A172 (cell line): ENCODE measurements around the gene CCNI2. TPM values are rescaled to one million over a fixed set of nuclear protein-coding genes. Genes with fewer than 3 reads are reported as not detected.
"Not testable (repeated sequence)": the region's sequence is repeated elsewhere in the genome, so short reads cannot be mapped to it uniquely, and the experiment has no call there.

Experiments used
- DNase-seq: peaks from one replicate; pipeline ENCODE4 v3.0.0-alpha.2; 2015; ENCODE audit warnings: low spot score
- total RNA-seq: library from RNA; depleted of rRNA; stranded (reverse); fragments of >200 nt; shearing (Covaris generic); gene quantifications from 2 replicates; pipeline ENCODE4 v1.2.3, GENCODE V29; 2014; rRNA removed

CCNI2 gene
- total RNA-seq, 1 experiment from 2014 or later, result not detected

- no peak for DNase-seq
These were observed 32.7 kb downstream of the CCNI2 start for GRCh38 chr5:132779961-132780360.

DNA sequence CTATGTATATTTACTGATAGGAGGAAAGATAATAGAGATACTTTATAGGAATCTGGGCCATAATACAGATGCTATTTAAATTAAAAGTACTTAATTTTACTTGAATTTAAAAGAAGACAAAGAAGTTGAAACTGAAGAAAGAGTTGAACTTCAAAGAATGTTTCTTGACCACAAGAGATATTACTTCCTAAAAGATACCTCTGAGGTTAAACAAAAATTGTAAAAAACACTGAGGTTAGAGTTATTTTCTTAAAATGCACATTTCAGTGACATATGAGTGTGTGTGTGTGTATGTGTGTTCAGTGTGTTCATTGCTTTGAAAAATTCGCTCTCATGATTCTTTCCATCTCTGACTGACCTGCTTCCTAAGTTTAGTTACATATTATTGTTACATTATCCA is 33.4 kb downstream of the CCNI2 start:
- no peak for DNase-seq

DNA sequence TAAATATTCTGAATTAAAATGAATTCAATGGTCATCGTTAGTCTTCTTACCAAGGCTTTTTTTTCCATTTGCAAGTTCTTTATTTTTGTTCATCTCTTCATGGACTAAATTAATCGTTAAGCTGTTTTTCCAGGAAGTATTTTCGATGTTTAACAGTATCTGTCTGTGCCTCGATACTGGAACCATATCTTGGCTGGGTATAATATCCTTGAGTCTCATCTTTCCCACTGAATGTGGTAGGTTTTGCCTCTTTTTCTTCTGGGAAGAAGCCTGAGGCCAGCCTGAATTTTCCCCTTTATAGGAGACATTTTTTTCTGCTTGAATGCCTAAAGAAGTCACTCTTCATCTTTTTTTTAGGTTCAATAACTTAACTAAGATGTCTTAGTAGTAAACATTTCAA is 33.8 kb downstream of the CCNI2 start:
- DNase-seq, result no peak

- peak; percentile 56 for DNase-seq
These were observed 34.9 kb downstream of the CCNI2 start for GRCh38 chr5:132782101-132782500.

DNA sequence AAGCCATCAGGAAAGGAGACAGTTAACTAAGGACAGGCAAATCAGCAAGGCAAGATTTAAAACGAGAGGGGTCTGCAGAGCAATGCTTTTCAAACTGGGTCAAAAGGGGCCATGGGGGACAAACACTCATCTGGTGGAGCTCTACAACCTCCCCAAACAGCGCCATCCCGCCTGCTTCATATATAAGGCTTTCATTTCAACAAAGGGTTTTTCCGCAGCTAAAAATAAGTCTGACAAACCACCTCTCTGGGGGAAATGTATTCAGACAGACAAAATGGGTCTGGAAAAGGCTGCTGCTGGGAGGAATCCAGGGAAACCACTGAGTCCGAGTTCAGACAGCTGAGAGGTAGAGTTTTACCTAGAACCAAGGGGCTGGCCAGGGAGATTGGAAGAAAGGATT is 38.1 kb downstream of the CCNI2 start:
- DNase-seq, result no peak

- no peak for DNase-seq
These were observed 38.6 kb downstream of the CCNI2 start for GRCh38 chr5:132785864-132786263.

GRCh38 chr5:132787076-132787475 is 39.9 kb downstream of the CCNI2 start:
- DNase-seq, result no peak

- no peak for DNase-seq
These were observed 41.3 kb downstream of the CCNI2 start for GRCh38 chr5:132788508-132788907.

DNA sequence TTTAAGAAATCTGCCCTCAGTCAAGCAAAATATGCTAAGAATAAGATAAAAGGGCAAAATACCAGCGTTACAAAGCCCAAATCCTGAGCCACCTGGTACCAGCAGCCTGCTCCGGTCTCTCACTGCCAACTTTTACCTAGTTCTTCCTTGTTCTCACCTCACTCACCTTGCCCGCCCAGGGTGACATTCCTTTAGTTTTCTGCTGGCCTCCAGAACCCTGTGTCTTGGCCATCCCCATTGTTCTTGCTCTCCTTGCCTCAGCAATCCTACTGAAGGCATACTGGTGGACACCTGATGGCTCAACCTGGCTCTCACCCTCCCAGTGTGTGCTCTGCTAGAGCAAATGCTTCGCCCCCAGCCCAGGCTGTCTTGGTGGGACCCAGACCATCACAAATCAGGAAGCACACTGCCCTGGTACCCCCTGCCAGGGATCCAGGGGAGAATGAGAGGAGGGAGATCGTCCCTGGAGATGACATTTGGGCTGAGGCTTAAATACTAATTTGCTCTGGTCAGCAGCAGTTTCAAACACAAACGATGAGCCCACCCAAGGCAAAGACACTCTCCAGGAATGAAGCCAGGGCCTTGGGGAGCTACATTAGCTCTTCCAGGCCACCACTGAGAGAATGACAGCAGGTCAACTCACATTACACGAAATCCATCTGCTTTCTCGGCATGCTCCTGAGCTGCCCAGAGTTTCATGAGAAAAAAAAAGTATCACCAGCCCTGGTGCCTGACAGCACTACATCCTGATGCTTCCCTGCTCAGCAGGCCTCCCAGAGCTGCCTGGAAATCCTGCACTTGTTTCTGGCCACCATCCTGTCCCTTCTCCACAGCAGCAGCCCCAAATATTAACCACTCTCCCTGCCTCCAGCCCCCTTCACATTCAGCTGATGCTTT is 42.0 kb downstream of the CCNI2 start:
- no peak for DNase-seq

- DNase-seq, result no peak
These were observed 43.1 kb downstream of the CCNI2 start for GRCh38 chr5:132790201-132790865.

DNA sequence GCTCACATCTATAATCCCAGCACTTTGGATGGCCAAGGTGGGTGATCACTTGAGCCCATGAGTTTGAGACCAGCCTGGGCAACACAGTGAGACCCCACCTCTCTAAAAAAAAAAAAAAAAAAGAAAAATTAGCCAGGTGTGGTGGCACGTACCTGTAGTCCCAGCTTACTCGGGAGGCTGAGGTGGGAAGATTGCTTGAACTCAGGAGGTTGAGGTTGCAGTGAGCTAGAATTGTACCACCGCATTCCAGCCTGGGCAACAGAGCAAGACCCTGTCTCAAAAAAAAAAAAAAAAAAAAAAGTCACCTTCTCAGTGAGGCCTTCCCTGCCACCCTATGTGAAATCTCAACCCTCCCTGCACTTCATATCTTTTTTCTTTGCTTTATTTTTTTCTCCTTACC is 43.8 kb downstream of the CCNI2 start:
- no peak for DNase-seq

GRCh38 chr5:132797651-132798050 is 50.4 kb downstream of the CCNI2 start:
- DNase-seq, result no peak

DNA sequence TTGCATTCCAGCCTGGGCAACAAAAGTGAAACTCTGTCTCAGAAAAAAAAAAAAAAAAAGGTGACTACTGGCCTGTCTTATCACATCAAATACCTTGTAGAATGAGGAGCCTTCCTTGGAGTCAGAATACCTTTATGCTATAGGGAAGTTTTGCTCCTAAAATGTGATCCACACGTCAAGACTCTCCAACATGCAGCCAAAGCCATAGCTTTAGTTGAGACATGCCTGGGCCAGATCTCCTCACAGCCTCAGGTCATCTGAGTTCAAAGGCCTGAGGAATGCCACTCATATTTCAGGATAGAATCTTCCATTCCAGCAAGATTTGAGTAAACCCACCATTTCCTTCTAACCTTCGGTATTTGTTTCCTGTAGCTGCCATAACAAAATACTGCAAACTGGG is 52.2 kb downstream of the CCNI2 start:
- no peak for DNase-seq

DNA sequence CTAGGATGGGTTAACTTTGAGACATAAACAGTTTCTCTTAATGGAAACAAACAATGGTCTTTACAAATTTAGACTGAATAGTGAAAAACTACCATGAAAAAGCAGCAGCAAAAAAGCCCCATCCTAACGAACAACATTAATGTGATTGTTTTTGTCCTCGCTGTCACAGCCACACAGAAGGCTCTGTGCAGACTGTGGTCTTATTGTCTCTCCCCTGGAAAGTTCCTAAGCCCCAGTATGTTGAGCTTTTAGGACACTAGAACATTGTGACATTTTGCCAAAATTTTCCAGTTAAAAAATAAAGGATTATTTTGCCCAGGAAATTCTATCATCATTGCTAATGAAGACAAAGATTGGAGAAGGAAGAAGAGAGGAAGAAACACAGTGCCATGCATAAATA is 53.3 kb downstream of the CCNI2 start:
- no peak for DNase-seq

- no peak for DNase-seq
These were observed 54.9 kb downstream of the CCNI2 start for GRCh38 chr5:132802044-132802684.

DNA sequence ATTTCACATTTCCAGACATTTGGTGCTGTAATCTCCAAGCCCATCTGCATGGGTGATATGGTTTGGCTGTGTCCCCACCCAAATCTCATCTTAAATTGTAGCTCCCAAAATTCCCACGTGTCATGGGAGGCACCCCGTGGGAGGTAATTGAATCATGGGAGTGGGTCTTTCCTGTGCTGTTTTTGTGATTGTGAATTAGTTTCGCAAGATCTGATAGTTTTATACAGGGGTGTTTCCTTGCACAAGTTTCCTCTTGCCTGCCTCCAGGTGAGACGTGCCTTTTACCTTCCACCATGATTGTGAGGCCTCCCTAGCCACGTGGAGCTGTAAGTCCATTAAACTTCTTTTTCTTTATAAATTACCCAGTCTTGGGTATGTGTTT is 55.5 kb downstream of the CCNI2 start:
- DNase-seq, result not testable (repeated sequence)

Other genes with a start within 250 kb of the CCNI2 start
- gene IL5, start 203.9 kb upstream of the CCNI2 start, total RNA-seq, result not detected in 2 replicates
- gene RAD50, start 190.4 kb upstream of the CCNI2 start, total RNA-seq, result 31.6 and 32.5 TPM in 2 replicates
- gene IL13, start 89.3 kb upstream of the CCNI2 start, total RNA-seq, result not detected in 2 replicates
- not detected in 2 replicates for gene IL4, start 73.4 kb upstream of the CCNI2 start, total RNA-seq
- gene KIF3A, start 9.9 kb upstream of the CCNI2 start, total RNA-seq, result 10.6 and 16.4 TPM in 2 replicates
- gene SEPTIN8, start 29.8 kb downstream of the CCNI2 start, total RNA-seq, result 48.1 and 55.4 TPM in 2 replicates
- gene SOWAHA, start 65.9 kb downstream of the CCNI2 start, total RNA-seq, result not detected in 2 replicates
- 5.6 and 6.1 TPM in 2 replicates for gene SHROOM1, start 83.2 kb downstream of the CCNI2 start, total RNA-seq
- gene GDF9, start 119.0 kb downstream of the CCNI2 start, total RNA-seq, result 0.36 and 2.4 TPM in 2 replicates
- 198 and 275 TPM in 2 replicates for gene UQCRQ, start 119.2 kb downstream of the CCNI2 start, total RNA-seq
- gene LEAP2, start 126.2 kb downstream of the CCNI2 start, total RNA-seq, result 0.38 and 1.9 TPM in 2 replicates
- 40.1 and 48.0 TPM in 2 replicates for gene AFF4, start 216.2 kb downstream of the CCNI2 start, total RNA-seq